ENCODE data around the gene PPP1R11. TPM values are rescaled to one million over a fixed set of nuclear protein-coding genes. Genes with fewer than 3 reads are reported as not detected.
"Not testable (repeated sequence)": the region's sequence is repeated elsewhere in the genome, so short reads cannot be mapped to it uniquely, and the experiment has no call there.

Gene PPP1R11
- total RNA-seq, 2 donors from 2014 or later, result 45.0 to 53.4 TPM

DNA sequence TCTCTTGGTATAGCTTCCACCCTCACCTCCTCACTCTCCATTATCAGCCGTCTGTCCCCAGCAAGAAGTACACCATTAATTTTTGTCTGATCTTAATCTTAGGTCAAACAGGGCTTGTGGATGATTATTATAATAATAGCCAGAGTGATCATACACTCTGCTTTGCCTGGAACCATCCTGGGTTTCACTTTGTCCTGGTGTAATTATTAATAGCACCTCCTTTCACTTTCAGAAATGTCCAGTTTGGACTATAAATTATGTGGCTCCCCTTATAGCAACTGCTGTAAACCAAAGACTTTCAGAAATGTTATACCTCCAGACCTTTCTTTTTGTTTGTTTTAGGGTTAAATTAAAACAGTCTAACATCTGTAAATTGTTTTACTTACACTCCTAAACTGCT lies 46.8 kb downstream of the PPP1R11 start:
- intact Hi-C loops (cut with DNase I), result no loop called here
- DNase-seq (ENCODE audit: low spot score), result no peak

DNA sequence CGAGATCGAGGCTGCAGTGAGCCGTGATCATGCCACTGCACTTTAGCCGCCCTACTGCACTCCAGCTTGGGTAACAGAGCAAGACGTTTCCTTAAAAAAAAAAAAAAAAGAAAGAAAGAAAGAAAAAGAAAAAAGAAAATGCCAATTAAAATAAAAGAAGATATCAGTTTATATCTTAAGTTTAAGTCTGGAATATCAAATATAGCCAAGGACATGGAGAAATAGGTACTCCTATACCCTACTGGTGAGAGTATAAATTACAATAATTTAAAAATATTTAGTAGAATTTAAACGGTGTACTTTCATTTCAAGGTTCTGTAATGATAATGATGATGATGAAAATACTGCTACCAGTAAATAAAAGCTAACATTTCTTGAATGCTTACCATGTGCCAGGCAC lies 49.7 kb downstream of the PPP1R11 start:
- no peak for DNase-seq (ENCODE audit: low spot score)
- intact Hi-C loops (cut with DNase I), result no loop called here

DNA sequence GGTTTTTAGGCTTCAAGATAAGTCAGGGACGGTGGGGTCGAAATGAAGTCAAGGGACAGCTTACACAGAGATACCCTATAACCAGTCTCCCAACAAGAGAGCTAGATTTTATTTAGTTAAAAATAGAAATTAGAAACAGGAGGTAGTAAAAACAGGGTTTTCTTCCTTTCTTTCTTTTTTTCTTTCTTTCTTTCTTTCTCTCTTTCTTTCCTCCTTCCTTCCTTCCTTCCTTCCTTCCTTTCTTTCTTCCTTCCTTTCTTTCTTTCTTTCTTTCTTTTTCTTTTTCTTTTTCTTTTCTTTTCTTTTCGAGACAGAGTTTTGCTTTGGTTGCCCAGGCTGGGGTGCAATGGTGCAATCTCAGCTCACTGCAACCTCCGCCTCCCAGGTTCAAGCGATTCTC lies 51.7 kb downstream of the PPP1R11 start:
- DNase-seq (ENCODE audit: low spot score); intact Hi-C loops (cut with DNase I): not testable (repeated sequence)

Other genes starting within 250 kb of the PPP1R11 start
- gene HLA-G, start 239.4 kb upstream of the PPP1R11 start, total RNA-seq, result under 1 TPM in 1 of 2 donors, not detected in 1; 0.19 TPM
- gene HLA-A, start 124.7 kb upstream of the PPP1R11 start, total RNA-seq, result 100 to 1,000 TPM; 375 to 444 TPM
- gene POLR1H, start 5.9 kb upstream of the PPP1R11 start, total RNA-seq, result 10 to 100 TPM; 15.5 to 17.0 TPM
- not detected for gene RNF39, start 8.6 kb downstream of the PPP1R11 start, total RNA-seq
- gene TRIM31, start 45.9 kb downstream of the PPP1R11 start, total RNA-seq, result not detected
- not detected for gene TRIM40, start 68.9 kb downstream of the PPP1R11 start, total RNA-seq
- not detected for gene TRIM10, start 94.0 kb downstream of the PPP1R11 start, total RNA-seq
- gene TRIM15, start 96.3 kb downstream of the PPP1R11 start, total RNA-seq, result not detected
- gene TRIM26, start 146.2 kb downstream of the PPP1R11 start, total RNA-seq, result 10 to 100 TPM; 36.0 to 37.0 TPM

Data from posterior vena cava (tissue), 2 donors.